ENCODE measurements around the gene SCGN. TPM values are rescaled to one million over a fixed set of nuclear protein-coding genes. Genes with fewer than 3 reads are reported as not detected.

Gene SCGN
- total RNA-seq, 1 donor from 2014 or later, result 47.1 TPM

DNA sequence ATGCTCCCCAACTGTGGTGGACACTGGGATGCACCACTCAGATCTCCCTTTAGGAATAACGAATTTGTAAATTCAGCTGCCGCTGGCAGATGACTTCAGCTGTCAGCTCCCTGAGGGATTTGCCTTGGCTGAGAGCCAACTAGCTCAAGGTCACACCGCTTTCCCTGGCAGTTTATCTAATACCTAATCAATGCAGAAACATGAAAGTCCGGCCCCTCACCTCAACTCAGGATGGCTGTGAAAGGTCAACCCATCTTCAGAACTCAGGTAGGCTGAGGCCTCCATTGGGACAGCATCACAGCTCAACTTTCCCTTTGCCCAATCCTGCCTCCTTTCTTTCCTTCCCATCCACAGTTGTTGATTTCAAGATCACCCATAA is 22.8 kb upstream of the SCGN start:
- no peak for DNase-seq (ENCODE audit: extremely low spot score, unreplicated experiment)
- Mint-ChIP-seq H3K4me3 (no peak overlapping the region), H3K36me3 (no peaks in the 10 kb centered on the region), H3K27ac (no peak overlapping the region), H3K4me1 (ENCODE audit: unreplicated experiment) (no peaks in the 10 kb centered on the region), H3K9me3 (no peaks in the 10 kb centered on the region), H3K27me3 (peaks cover 16% of the 10 kb centered on the region)
- TF ChIP-seq, protein P1, sequence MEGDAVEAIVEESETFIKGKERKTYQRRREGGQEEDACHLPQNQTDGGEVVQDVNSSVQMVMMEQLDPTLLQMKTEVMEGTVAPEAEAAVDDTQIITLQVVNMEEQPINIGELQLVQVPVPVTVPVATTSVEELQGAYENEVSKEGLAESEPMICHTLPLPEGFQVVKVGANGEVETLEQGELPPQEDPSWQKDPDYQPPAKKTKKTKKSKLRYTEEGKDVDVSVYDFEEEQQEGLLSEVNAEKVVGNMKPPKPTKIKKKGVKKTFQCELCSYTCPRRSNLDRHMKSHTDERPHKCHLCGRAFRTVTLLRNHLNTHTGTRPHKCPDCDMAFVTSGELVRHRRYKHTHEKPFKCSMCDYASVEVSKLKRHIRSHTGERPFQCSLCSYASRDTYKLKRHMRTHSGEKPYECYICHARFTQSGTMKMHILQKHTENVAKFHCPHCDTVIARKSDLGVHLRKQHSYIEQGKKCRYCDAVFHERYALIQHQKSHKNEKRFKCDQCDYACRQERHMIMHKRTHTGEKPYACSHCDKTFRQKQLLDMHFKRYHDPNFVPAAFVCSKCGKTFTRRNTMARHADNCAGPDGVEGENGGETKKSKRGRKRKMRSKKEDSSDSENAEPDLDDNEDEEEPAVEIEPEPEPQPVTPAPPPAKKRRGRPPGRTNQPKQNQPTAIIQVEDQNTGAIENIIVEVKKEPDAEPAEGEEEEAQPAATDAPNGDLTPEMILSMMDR (conservative IDR thresholded peaks at IDR 0.05), result no peak

DNA sequence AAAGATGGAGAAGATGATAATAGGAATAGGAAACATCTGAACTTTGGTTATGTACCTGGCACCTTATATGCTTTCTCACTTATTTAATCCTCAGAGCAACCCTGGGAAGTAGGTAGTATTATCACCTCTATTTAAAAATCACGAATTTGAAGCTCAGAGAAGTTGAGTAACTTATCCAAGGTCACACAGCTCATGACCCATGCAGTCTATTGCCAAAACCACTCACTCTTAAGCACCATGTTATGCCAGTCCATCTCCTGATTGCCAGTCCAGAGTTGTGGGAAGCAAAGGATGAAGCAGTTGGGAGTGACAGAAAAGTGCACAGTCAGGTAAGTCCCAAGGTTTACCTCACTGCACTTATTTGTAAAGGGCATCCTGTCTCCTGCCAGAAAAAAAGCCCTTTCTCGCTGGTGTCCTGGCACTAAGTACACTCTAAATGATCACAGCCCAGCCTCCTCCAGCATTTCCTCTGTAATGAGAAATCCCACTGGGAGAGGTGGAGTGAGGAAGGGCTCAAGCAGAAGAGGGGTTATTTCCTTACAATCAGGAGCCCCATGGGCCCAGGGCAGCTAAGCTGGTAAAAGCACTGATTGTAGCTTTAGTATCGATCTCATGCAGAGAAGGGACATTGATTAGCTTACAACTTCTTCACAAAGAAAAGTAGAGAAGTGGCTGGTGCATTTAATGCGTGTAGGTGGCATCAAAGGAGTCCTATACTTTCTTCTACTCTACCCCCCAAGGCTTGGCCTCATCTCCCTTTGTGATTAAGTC is 21.3 kb upstream of the SCGN start:
- Mint-ChIP-seq H3K27ac (no peak overlapping the region), H3K4me3 (no peak overlapping the region), H3K4me1 (ENCODE audit: unreplicated experiment) (no peaks in the 10 kb centered on the region), H3K27me3 (peaks cover 16% of the 10 kb centered on the region), H3K9me3 (no peaks in the 10 kb centered on the region), H3K36me3 (no peaks in the 10 kb centered on the region)
- TF ChIP-seq, protein P1 (conservative IDR thresholded peaks at IDR 0.05), result no peak
- no peak for DNase-seq (ENCODE audit: extremely low spot score, unreplicated experiment)

DNA sequence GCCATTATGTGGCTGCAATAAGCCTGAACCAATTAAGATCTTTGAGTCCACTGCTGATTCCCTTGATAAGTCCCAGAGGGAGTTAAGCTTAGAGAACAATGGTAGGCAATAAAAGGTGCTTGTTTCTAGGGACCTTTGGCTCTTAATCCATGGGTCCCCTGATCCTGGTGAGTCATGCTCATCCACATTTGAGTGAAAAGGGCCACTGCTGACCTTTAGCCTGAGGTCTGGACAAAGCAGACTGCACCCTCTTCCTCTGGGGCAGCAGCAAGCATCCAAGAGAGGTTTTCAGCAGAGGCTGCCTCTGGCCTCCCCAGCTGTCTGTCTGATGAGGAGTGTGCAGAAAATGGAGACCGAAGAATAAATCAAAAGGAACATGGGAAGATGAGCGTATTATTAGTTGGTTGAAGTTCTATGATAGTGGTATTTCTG is 16.1 kb upstream of the SCGN start:
- H3K4me1 Mint-ChIP-seq (ENCODE audit: unreplicated experiment), result no peaks in the 10 kb centered on the region
- no peak for DNase-seq (ENCODE audit: extremely low spot score, unreplicated experiment)
- TF ChIP-seq, protein P1 (conservative IDR thresholded peaks at IDR 0.05), result no peak
- no peaks in the 10 kb centered on the region for H3K9me3 Mint-ChIP-seq
- H3K36me3 Mint-ChIP-seq, result no peaks in the 10 kb centered on the region
- H3K27me3 Mint-ChIP-seq, result peaks cover 19% of the 10 kb centered on the region
- no peak overlapping the region for H3K4me3 Mint-ChIP-seq
- H3K27ac Mint-ChIP-seq, result no peak overlapping the region

DNA sequence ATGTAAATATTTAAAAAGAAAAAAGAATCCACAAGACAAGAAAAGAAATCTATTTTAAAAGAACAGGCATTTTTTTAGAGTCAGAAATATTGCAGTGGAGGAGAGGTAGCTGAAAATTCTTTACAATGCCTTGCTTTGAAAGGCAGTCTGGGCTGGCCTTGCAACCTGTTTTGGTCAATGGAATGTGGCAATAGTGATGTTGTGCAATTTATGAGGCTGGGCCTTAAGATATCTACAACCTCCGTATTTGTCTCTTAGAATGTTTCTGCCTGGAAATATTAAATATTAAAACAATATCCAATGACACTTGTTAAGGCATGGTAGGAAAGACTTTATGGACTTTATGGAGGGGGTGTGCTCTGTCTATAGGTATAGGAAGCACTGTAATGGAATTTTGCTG is 14.8 kb upstream of the SCGN start:
- no peak for DNase-seq (ENCODE audit: extremely low spot score, unreplicated experiment)
- Mint-ChIP-seq H3K36me3 (no peaks in the 10 kb centered on the region), H3K27me3 (peaks cover 10% of the 10 kb centered on the region), H3K4me3 (no peak overlapping the region), H3K27ac (no peak overlapping the region), H3K4me1 (ENCODE audit: unreplicated experiment) (peaks cover 4% of the 10 kb centered on the region), H3K9me3 (no peaks in the 10 kb centered on the region)
- TF ChIP-seq, protein P1 (conservative IDR thresholded peaks at IDR 0.05), result no peak

DNA sequence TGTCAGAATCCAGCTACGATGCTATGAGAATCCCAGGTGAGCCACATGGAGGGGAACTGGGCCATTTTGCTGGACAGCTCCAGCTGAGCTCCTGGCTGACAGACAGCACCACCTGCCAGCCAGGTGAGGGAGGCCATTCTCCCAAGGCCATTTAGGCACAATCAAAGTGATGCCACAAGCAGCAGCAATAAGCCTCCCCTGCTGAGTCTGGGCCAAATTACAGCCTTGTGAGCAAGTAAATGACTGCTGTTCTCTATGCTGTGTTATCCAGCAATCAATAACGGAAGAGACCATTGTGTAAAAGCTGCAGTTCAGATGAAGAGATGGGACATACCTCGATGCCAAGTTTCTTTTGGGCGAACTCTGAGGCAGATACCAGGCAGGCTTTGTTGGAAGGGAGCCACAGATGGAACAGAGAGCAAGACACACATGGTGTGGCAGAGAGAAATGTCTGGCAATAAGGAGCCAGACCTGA is 14.0 kb upstream of the SCGN start:
- Mint-ChIP-seq H3K36me3 (no peaks in the 10 kb centered on the region), H3K4me1 (ENCODE audit: unreplicated experiment) (peaks cover 6% of the 10 kb centered on the region), H3K9me3 (no peaks in the 10 kb centered on the region), H3K4me3 (no peak overlapping the region), H3K27ac (no peak overlapping the region), H3K27me3 (peaks cover 13% of the 10 kb centered on the region)
- no peak for DNase-seq (ENCODE audit: extremely low spot score, unreplicated experiment)
- TF ChIP-seq, protein P1 (conservative IDR thresholded peaks at IDR 0.05), result no peak

All from type B pancreatic cell (in vitro differentiated cells).